ENCODE results near the gene PLEKHG3.

DNA sequence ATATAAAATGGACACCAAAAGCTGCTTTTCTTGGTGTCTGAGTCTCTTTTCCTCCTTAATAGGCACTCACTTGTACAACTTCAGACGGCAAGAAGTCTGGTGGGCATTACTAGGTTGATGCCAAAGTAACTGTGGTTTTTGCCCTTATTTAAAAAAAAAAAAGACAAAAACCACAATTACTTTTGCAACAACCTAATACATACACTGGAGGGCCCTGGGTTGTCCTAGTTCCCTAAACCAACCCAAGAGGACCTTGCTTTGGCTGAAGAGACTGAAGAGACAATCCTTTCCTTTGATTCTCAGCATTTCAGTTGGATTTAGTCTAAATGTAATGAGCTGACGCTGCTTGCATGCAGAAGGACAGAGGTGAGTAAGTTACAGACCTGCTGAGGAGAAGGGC lies 16.2 kb upstream of the PLEKHG3 start:
- TF ChIP-seq GATA3 (IDR thresholded peaks at IDR 0.05; ENCODE audit: low read depth, low read length) = no peak
- TF ChIP-seq GATA2 (IDR thresholded peaks at IDR 0.05; ENCODE audit: low read depth, low read length) = no peak

Measured in SH-SY5Y (cell line).